K562 (cell line): Measurements from ENCODE around the gene CLDN5.

Experiments used
- DNMT1 ChIP-seq: fragments of 450-650 bp; IDR thresholded peaks from 2 replicates; pipeline ENCODE4 v1.6.1; 2016; ENCODE audit warnings: antibody characterized with exemption, mild to moderate bottlenecking
- EP300 ChIP-seq: IDR thresholded peaks from 2 replicates; pipeline ENCODE4 v1.6.1; 2012; ENCODE audit warnings: low read length, improper control_type of control experiment
- ERF ChIP-seq: fragments of 450-650 bp; formaldehyde crosslinking; IDR thresholded peaks from 2 replicates; pipeline ENCODE4 v1.4.0; 2020; ENCODE audit warnings: mild to moderate bottlenecking, mixed read lengths
- NRF1 ChIP-seq, 2 experiments: fragments of 450-650 bp; IDR thresholded peaks in 1 of 2; conservative IDR thresholded peaks in 1 of 2; 2 replicates each; pipeline ENCODE4 v1.6.1; 2014; ENCODE audit warnings: mild to moderate bottlenecking in 2 of 2
- POLR2A ChIP-seq: fragments of 450-650 bp; conservative IDR thresholded peaks from 2 replicates; pipeline ENCODE4 v1.6.1; 2016
- TARDBP ChIP-seq: fragments of 450-650 bp; IDR thresholded peaks from 2 replicates; pipeline ENCODE4 v1.6.1; 2016
- TOE1 ChIP-seq, 2 experiments: fragments of 450-650 bp in 1 of 2; sonication (generic) in 1 of 2; formaldehyde crosslinking in 1 of 2; IDR thresholded peaks; 2 replicates each; pipeline versions ENCODE4 v1.7.1 to v1.8.0; 2016 to 2022; ENCODE audit warnings: borderline replicate concordance in 2 of 2, mild to moderate bottlenecking in 2 of 2, antibody characterized with exemption in 1 of 2, inconsistent platforms in 1 of 2, low read depth in 1 of 2, missing genetic modification reagents in 1 of 2, moderate library complexity in 1 of 2
- YY1 ChIP-seq, 3 experiments: IDR thresholded peaks; 2 replicates each; pipeline ENCODE4 v1.6.1; 2011; ENCODE audit warnings: low read length in 2 of 3, mild to moderate bottlenecking in 2 of 3, moderate library complexity in 2 of 3, borderline replicate concordance in 1 of 3, control low read depth in 1 of 3, low read depth in 1 of 3; ENCODE audit not compliant: insufficient read depth in 3 of 3, insufficient replicate concordance in 2 of 3, control insufficient read depth in 1 of 3, insufficient read length in 1 of 3; ENCODE audit errors: extremely low read depth in 1 of 3
- ZNF444 ChIP-seq: fragments of 250-450 bp; sonication (Bioruptor Pico); IDR thresholded peaks from 2 replicates; pipeline ENCODE4 v1.4.0; 2020; ENCODE audit warnings: mild to moderate bottlenecking, moderate library complexity
- TF ChIP-seq, protein P1 (sequence below), 3 experiments: IDR thresholded peaks in 2 of 3; conservative IDR thresholded peaks in 1 of 3; 2 replicates each; pipeline ENCODE4 v1.5.1; 2011 to 2012; ENCODE audit warnings: low read length in 3 of 3, mild to moderate bottlenecking in 3 of 3, control low read depth in 2 of 3, improper control_type of control experiment in 1 of 3, inconsistent platforms in 1 of 3, low read depth in 1 of 3, mixed read lengths in 1 of 3, moderate library complexity in 1 of 3; ENCODE audit not compliant: insufficient read depth in 2 of 3

GRCh38 chr22:19476023-19476422, 48.2 kb downstream of the CLDN5 start:
- no peak for TF ChIP-seq TOE1 (IDR thresholded peaks at IDR 0.05; ENCODE audit: borderline replicate concordance)
- no peak for TF ChIP-seq TOE1 (CRISPR knock-in tag; IDR thresholded peaks at IDR 0.05; ENCODE audit: borderline replicate concordance, low read depth)
- TF ChIP-seq TARDBP, result no peak
- no peak for TF ChIP-seq NRF1 (conservative IDR thresholded peaks at IDR 0.05 in 1 of 2, IDR thresholded peaks at IDR 0.05 in 1 of 2)
- no peak for TF ChIP-seq YY1 (IDR thresholded peaks at IDR 0.05; ENCODE audit: borderline replicate concordance in 1 of 3, control insufficient read depth in 1 of 3, extremely low read depth in 1 of 3, insufficient read depth in 3 of 3, insufficient read length in 1 of 3, insufficient replicate concordance in 2 of 3, low read depth in 1 of 3, low read length in 2 of 3)
- TF ChIP-seq EP300, result no peak
- no peak for TF ChIP-seq POLR2A
- TF ChIP-seq, protein P1, sequence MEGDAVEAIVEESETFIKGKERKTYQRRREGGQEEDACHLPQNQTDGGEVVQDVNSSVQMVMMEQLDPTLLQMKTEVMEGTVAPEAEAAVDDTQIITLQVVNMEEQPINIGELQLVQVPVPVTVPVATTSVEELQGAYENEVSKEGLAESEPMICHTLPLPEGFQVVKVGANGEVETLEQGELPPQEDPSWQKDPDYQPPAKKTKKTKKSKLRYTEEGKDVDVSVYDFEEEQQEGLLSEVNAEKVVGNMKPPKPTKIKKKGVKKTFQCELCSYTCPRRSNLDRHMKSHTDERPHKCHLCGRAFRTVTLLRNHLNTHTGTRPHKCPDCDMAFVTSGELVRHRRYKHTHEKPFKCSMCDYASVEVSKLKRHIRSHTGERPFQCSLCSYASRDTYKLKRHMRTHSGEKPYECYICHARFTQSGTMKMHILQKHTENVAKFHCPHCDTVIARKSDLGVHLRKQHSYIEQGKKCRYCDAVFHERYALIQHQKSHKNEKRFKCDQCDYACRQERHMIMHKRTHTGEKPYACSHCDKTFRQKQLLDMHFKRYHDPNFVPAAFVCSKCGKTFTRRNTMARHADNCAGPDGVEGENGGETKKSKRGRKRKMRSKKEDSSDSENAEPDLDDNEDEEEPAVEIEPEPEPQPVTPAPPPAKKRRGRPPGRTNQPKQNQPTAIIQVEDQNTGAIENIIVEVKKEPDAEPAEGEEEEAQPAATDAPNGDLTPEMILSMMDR (IDR thresholded peaks at IDR 0.05 in 2 of 3, conservative IDR thresholded peaks at IDR 0.05 in 1 of 3; ENCODE audit: insufficient read depth in 2 of 3, low read depth in 1 of 3, low read length in 3 of 3), result no peak
- TF ChIP-seq ZNF444 (CRISPR knock-in tag), result no peak
- no peak for TF ChIP-seq DNMT1
- no peak for TF ChIP-seq ERF (CRISPR knock-in tag)
